ENCODE measurements around the gene HSDL1. TPM values are rescaled to one million over a fixed set of nuclear protein-coding genes. Genes with fewer than 3 reads are reported as not detected.

HSDL1 gene
- total RNA-seq, 1 donor from 2014 or later = 68.2 TPM

DNA sequence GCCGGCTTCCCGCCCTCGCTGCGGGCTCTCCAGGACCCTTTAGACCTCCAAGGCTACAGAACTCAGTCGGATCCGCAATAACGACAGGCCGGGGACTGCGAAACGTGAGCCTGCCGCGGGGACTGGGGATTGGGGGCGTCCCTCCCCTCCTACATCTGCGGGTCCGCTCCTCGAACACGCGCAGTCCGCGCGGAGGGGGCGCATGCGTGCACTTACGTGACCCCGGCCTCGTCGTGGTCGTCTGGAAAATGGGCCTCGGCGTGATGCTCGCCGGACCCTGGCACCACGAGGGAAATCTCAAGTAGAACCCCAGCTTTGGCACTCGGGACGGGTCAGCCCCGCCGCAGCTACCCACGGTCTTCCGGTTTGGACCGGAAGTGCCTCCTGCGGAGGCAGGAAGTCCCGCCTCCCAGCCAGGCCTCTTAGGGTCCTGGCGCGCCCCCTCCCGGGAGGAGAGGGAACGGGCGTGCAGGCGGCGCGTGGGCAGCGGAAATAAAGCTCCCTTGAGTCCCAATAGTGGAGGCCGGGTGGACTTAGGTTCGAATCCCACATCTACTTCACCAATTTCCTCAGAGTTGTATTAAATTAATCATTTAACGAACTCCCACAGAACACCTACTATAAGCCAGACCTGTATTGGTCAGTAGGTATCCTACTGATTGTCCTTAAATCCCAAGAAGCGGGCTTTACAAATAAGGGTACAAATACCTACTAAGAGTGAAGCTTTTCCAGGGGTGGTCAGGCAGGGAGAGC, 41.9 kb upstream of the HSDL1 start, which contains the start of gene TAF1C:
TAF1C (minus strand) TSS at position 373 of the 753 bp plus-strand sequence. CDS start 2,069 bp downstream, outside the sequence.
- peak within 1 kb of the TSS; percentile 93 for H3K27ac Mint-ChIP-seq (ENCODE audit: unreplicated experiment)
- peaks cover 4% of the 10 kb centered on the region for H3K36me3 Mint-ChIP-seq (ENCODE audit: low read depth)
- H3K4me1 Mint-ChIP-seq = peaks cover 8% of the 10 kb centered on the region
- DNase-seq (ENCODE audit: low read depth, low spot score) = peak; percentile 92
- H3K4me3 Mint-ChIP-seq = peak within 1 kb of the TSS; percentile 98
- H3K27me3 Mint-ChIP-seq (ENCODE audit: low read depth) = no peaks in the 10 kb centered on the region
- TF ChIP-seq, protein P1, sequence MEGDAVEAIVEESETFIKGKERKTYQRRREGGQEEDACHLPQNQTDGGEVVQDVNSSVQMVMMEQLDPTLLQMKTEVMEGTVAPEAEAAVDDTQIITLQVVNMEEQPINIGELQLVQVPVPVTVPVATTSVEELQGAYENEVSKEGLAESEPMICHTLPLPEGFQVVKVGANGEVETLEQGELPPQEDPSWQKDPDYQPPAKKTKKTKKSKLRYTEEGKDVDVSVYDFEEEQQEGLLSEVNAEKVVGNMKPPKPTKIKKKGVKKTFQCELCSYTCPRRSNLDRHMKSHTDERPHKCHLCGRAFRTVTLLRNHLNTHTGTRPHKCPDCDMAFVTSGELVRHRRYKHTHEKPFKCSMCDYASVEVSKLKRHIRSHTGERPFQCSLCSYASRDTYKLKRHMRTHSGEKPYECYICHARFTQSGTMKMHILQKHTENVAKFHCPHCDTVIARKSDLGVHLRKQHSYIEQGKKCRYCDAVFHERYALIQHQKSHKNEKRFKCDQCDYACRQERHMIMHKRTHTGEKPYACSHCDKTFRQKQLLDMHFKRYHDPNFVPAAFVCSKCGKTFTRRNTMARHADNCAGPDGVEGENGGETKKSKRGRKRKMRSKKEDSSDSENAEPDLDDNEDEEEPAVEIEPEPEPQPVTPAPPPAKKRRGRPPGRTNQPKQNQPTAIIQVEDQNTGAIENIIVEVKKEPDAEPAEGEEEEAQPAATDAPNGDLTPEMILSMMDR (conservative IDR thresholded peaks at IDR 0.05) = peak; percentile 94
- H3K9me3 Mint-ChIP-seq = no peaks in the 10 kb centered on the region

DNA sequence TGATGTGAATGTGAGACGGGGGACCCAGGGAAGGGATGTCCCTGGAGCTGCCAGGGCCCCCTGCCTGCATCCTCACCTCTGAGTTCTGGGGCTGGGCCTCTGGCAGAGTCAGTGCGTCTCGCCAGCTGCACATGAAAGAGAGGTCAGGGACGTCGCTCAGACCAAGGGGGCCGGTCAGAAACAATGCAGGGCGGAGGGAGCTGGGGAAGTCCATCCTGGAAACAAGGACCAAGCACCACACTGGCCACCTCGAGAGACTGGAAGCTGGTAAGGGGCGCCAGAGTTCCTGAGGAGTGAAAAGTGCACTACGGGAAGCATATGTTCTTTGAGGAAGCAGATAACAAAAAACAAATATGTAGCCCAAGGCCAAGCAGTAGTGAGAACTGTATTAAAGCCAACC, 39.8 kb upstream of the HSDL1 start:
- Mint-ChIP-seq H3K4me1 (peaks cover 8% of the 10 kb centered on the region), H3K9me3 (no peaks in the 10 kb centered on the region), H3K36me3 (ENCODE audit: low read depth) (peaks cover 4% of the 10 kb centered on the region), H3K27ac (ENCODE audit: unreplicated experiment) (no peak overlapping the region), H3K27me3 (ENCODE audit: low read depth) (no peaks in the 10 kb centered on the region), H3K4me3 (peak overlapping the region; percentile 98)
- TF ChIP-seq, protein P1 (conservative IDR thresholded peaks at IDR 0.05) = no peak
- DNase-seq (ENCODE audit: low read depth, low spot score) = no peak

DNA sequence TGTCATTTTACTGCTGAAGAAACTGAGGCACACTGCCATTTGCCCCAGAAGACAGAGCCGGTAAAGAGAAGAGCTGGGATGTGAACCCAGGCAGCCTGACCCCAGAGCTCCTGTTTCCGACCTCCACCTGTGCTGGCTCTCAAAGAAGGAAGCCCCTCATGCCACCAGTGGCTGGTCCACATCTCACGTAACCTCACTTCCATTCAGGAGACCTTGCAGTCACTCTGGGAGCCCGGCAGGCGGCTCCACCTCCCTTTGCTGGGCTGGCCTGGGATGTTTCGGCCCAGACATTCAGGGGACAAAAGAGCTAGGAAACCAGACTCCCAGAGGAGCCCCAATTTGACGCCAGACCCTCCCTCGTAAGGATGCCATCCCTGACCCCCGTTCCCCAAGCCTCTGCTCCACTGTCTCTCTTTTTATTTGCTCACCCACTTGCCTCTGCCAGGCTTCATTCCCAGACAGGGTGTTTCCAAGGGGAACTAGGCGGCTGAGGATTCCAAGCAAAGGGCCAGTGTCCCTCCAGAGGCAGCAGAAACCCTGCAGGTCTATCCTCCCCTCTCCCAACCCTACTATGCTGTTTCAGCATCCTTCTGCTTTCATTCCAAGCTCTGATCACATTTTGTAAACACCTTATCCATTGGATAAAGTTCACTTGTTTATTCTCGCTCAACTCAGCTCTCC, 39.1 kb upstream of the HSDL1 start:
- Mint-ChIP-seq H3K4me1 (peaks cover 8% of the 10 kb centered on the region), H3K4me3 (peak overlapping the region; percentile 98), H3K9me3 (no peaks in the 10 kb centered on the region), H3K27me3 (ENCODE audit: low read depth) (no peaks in the 10 kb centered on the region), H3K27ac (ENCODE audit: unreplicated experiment) (no peak overlapping the region), H3K36me3 (ENCODE audit: low read depth) (peaks cover 4% of the 10 kb centered on the region)
- DNase-seq (ENCODE audit: low read depth, low spot score) = no peak
- TF ChIP-seq, protein P1 (conservative IDR thresholded peaks at IDR 0.05) = no peak

DNA sequence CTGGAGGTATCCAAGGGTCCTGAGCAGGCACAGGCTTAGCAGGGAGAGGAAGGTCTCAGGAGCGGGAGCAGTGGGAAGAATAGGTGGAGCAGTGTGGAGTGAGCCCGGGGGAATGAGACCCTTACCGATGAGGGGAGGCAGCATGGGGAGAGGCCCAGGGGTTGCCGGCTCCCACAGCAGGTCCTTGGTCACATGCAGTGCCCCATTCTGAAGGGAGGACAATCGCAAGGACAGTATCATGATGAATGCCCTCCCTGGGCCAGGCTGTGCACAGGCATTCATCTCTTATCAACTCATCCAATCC, 38.5 kb upstream of the HSDL1 start:
- peaks cover 4% of the 10 kb centered on the region for H3K36me3 Mint-ChIP-seq (ENCODE audit: low read depth)
- no peak for DNase-seq (ENCODE audit: low read depth, low spot score)
- H3K4me1 Mint-ChIP-seq = peaks cover 8% of the 10 kb centered on the region
- H3K4me3 Mint-ChIP-seq = no peak overlapping the region
- TF ChIP-seq, protein P1 (conservative IDR thresholded peaks at IDR 0.05) = no peak
- H3K27ac Mint-ChIP-seq (ENCODE audit: unreplicated experiment) = no peak overlapping the region
- no peaks in the 10 kb centered on the region for H3K9me3 Mint-ChIP-seq
- no peaks in the 10 kb centered on the region for H3K27me3 Mint-ChIP-seq (ENCODE audit: low read depth)

DNA sequence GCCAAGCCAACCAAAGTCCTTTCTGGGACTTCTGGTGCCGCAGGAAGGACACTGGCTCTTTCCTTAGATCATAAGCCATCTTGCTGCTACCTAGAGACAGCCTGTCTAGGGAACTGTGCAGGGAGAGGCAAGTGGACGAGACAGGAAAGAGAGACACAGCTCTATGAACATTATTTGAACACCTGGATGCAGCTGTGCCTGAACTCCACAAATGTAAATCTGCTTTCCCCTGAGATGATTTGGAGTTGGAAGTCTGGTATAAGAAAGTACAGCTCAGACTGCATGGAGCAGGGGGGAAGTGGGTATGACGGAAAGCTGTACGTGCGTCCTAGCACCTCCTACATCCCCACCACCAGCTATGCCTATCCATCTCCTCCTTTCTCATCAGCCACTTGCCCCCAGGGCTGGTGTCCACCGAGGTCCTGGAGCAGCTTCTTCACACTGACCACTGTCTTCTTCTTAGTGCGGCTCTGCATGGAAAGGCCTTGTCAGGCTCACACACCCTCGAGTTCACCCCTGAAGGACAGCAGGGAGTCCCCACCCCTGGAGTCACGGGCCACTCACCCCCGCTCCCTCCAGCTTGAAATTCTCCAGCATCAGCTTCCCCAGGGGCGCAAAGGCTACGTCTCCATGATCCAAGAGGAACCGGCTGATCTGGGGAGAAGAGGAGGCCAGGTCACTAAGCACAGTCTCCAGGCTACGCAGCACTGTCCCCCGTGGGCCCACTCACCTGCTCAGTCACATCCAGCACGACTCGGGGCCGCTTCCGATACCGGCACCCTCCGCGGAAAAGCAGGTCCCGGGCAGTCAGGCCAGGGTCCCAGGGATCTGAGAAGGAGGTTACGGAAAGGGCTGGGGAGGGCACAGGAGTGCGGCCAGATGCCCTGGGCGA, 37.9 kb upstream of the HSDL1 start:
- H3K4me3 Mint-ChIP-seq = peak overlapping the region; percentile 51
- H3K9me3 Mint-ChIP-seq = no peaks in the 10 kb centered on the region
- TF ChIP-seq, protein P1 (conservative IDR thresholded peaks at IDR 0.05) = no peak
- peaks cover 9% of the 10 kb centered on the region for H3K4me1 Mint-ChIP-seq
- no peaks in the 10 kb centered on the region for H3K27me3 Mint-ChIP-seq (ENCODE audit: low read depth)
- H3K36me3 Mint-ChIP-seq (ENCODE audit: low read depth) = peaks cover 4% of the 10 kb centered on the region
- no peak overlapping the region for H3K27ac Mint-ChIP-seq (ENCODE audit: unreplicated experiment)
- no peak for DNase-seq (ENCODE audit: low read depth, low spot score)
